Loucy (cell line): Measurements from ENCODE around the gene TNFRSF11A.

Experiments used
- H2AFZ ChIP-seq: fragments of 200-600 bp; sonication (generic); 2 replicates; pipeline ENCODE4 v1.6.0; 2016; ENCODE audit warnings: antibody characterized with exemption, mild to moderate bottlenecking, low read length, moderate library complexity
- H3F3A ChIP-seq: fragments of 200-600 bp; 2 replicates; pipeline ENCODE4 v1.6.0; 2016; ENCODE audit warnings: antibody characterized with exemption, low read depth, mild to moderate bottlenecking
- H3K27me3 ChIP-seq: fragments of 200-600 bp; sonication (generic); 2 replicates; pipeline ENCODE4 v1.6.1; 2014; ENCODE audit warnings: low read length, mild to moderate bottlenecking; ENCODE audit not compliant: insufficient read depth, poor library complexity, severe bottlenecking
- H3K36me3 ChIP-seq: fragments of 200-600 bp; sonication (generic); 2 replicates; pipeline ENCODE4 v1.6.1; 2016; ENCODE audit warnings: low read length; ENCODE audit not compliant: insufficient read depth
- H3K4me1 ChIP-seq: fragments of 200-600 bp; sonication (generic); 2 replicates; pipeline ENCODE4 v1.5.1; 2014; ENCODE audit warnings: low read length, mild to moderate bottlenecking; ENCODE audit not compliant: insufficient read depth, poor library complexity, severe bottlenecking
- H3K4me2 ChIP-seq: fragments of 200-600 bp; sonication (generic); 2 replicates; pipeline ENCODE4 v1.6.0; 2014; ENCODE audit warnings: antibody characterized with exemption, low read length, low read depth, mild to moderate bottlenecking; ENCODE audit not compliant: poor library complexity, severe bottlenecking
- H3K4me3 ChIP-seq: fragments of 200-600 bp; sonication (generic); 2 replicates; pipeline ENCODE4 v1.5.1; 2014; ENCODE audit warnings: low read length, mild to moderate bottlenecking, mixed read lengths; ENCODE audit not compliant: poor library complexity, severe bottlenecking
- H3K79me2 ChIP-seq: fragments of 200-600 bp; sonication (generic); 2 replicates; pipeline ENCODE4 v1.6.1; 2014; ENCODE audit warnings: low read length; ENCODE audit not compliant: insufficient read depth
- H3K9ac ChIP-seq: fragments of 200-600 bp; sonication (generic); 2 replicates; pipeline ENCODE4 v1.6.0; 2014; ENCODE audit warnings: mild to moderate bottlenecking, low read depth, low read length, moderate library complexity; ENCODE audit not compliant: poor library complexity, severe bottlenecking
- H3K9me2 ChIP-seq: fragments of 200-600 bp; sonication (generic); replicated peaks from 2 replicates; pipeline ENCODE4 v1.6.1; 2016; ENCODE audit warnings: low read depth, low read length, mixed read lengths
- H3K9me3 ChIP-seq: fragments of 200-600 bp; sonication (generic); 2 replicates; pipeline ENCODE4 v1.6.1; 2014; ENCODE audit warnings: mild to moderate bottlenecking, antibody characterized with exemption, low read length, low read depth; ENCODE audit not compliant: insufficient read depth
- H4K20me1 ChIP-seq: fragments of 200-600 bp; sonication (generic); 2 replicates; pipeline ENCODE4 v1.6.0; 2014; ENCODE audit warnings: antibody characterized with exemption, low read length, mild to moderate bottlenecking; ENCODE audit not compliant: insufficient read depth, poor library complexity, severe bottlenecking
- CTCF ChIP-seq: fragments of 200-600 bp; sonication (generic); conservative IDR thresholded peaks from 2 replicates; pipeline ENCODE4 v1.5.1; 2014; ENCODE audit warnings: mild to moderate bottlenecking, antibody characterized with exemption, low read length
- EZH2phosphoT487 ChIP-seq: fragments of 200-600 bp; IDR thresholded peaks from 2 replicates; pipeline ENCODE4 v1.6.1; 2018; ENCODE audit warnings: antibody characterized with exemption, mild to moderate bottlenecking, moderate library complexity, borderline replicate concordance

Gene TNFRSF11A

GRCh38 chr18:62420513-62421209 lies 95.6 kb downstream of the TNFRSF11A start:
- no peaks in the 10 kb centered on the region for H3K36me3 ChIP-seq
- no peaks in the 10 kb centered on the region for H3K27me3 ChIP-seq
- peak overlapping the region; percentile 61 for H3K9ac ChIP-seq
- H4K20me1 ChIP-seq = no peaks in the 10 kb centered on the region
- H3K4me2 ChIP-seq = peak overlapping the region; percentile 74
- H3K4me3 ChIP-seq = peak overlapping the region; percentile 63
- TF ChIP-seq CTCF = no peak
- TF ChIP-seq EZH2phosphoT487 = no peak
- no peaks in the 10 kb centered on the region for H3K9me2 ChIP-seq
- no peaks in the 10 kb centered on the region for H3K9me3 ChIP-seq
- no peaks in the 10 kb centered on the region for H3K79me2 ChIP-seq
- H3F3A ChIP-seq = no peaks in the 10 kb centered on the region
- peak overlapping the region; percentile 88 for H2AFZ ChIP-seq
- H3K4me1 ChIP-seq = peaks cover 34% of the 10 kb centered on the region

GRCh38 chr18:62425465-62426190 lies 100.5 kb downstream of the TNFRSF11A start:
- no peak overlapping the region for H3K9ac ChIP-seq
- H3K9me2 ChIP-seq = no peaks in the 10 kb centered on the region
- no peaks in the 10 kb centered on the region for H4K20me1 ChIP-seq
- no peaks in the 10 kb centered on the region for H3F3A ChIP-seq
- H3K9me3 ChIP-seq = no peaks in the 10 kb centered on the region
- peak; percentile 80 for TF ChIP-seq CTCF
- no peak for TF ChIP-seq EZH2phosphoT487
- no peaks in the 10 kb centered on the region for H3K36me3 ChIP-seq
- no peaks in the 10 kb centered on the region for H3K27me3 ChIP-seq
- no peak overlapping the region for H3K4me3 ChIP-seq
- no peaks in the 10 kb centered on the region for H3K79me2 ChIP-seq
- H2AFZ ChIP-seq = no peak overlapping the region
- peaks cover 12% of the 10 kb centered on the region for H3K4me1 ChIP-seq
- H3K4me2 ChIP-seq = no peak overlapping the region

- H3K79me2 ChIP-seq = no peaks in the 10 kb centered on the region
- H3K4me1 ChIP-seq = peaks cover 8% of the 10 kb centered on the region
- H3K36me3 ChIP-seq = no peaks in the 10 kb centered on the region
- H2AFZ ChIP-seq = no peak overlapping the region
- no peak overlapping the region for H3K9ac ChIP-seq
- no peak overlapping the region for H3K4me2 ChIP-seq
- H3F3A ChIP-seq = no peaks in the 10 kb centered on the region
- no peak for TF ChIP-seq EZH2phosphoT487
- TF ChIP-seq CTCF = no peak
- no peak overlapping the region for H3K4me3 ChIP-seq
- H3K27me3 ChIP-seq = no peaks in the 10 kb centered on the region
- no peaks in the 10 kb centered on the region for H3K9me2 ChIP-seq
- H4K20me1 ChIP-seq = no peaks in the 10 kb centered on the region
- no peaks in the 10 kb centered on the region for H3K9me3 ChIP-seq
Measured at GRCh38 chr18:62426191-62426488, 101.0 kb downstream of the TNFRSF11A start.
